CD4-positive, alpha-beta T cell treated with Interleukin-15 for 4 hours (primary cell): ENCODE measurements around the gene PTPRK.

ENCODE experiments used
- DNase-seq: peaks from one replicate; pipeline ENCODE4 v3.0.0-alpha.2; 2020; ENCODE audit warnings: low spot score

PTPRK gene

GRCh38 chr6:128068119-128068479, 452.3 kb downstream of the PTPRK start:
- no peak for DNase-seq

- DNase-seq = no peak
Measured at GRCh38 chr6:128067446-128068118, 452.8 kb downstream of the PTPRK start.

- DNase-seq = no peak
Measured at GRCh38 chr6:128065072-128065471, 455.3 kb downstream of the PTPRK start.

- no peak for DNase-seq
Measured at GRCh38 chr6:128064540-128064895, 455.9 kb downstream of the PTPRK start.

- DNase-seq = no peak
Measured at GRCh38 chr6:128063850-128064539, 456.4 kb downstream of the PTPRK start.

- no peak for DNase-seq
Measured at GRCh38 chr6:128062882-128063603, 457.4 kb downstream of the PTPRK start.

- DNase-seq = no peak
Measured at GRCh38 chr6:128057946-128058345, 462.5 kb downstream of the PTPRK start.

GRCh38 chr6:128057541-128057940, 462.9 kb downstream of the PTPRK start:
- DNase-seq = no peak

GRCh38 chr6:128053109-128053508, 467.3 kb downstream of the PTPRK start:
- no peak for DNase-seq

- no peak for DNase-seq
Measured at GRCh38 chr6:128047989-128048388, 472.4 kb downstream of the PTPRK start.

- no peak for DNase-seq
Measured at GRCh38 chr6:128046033-128046432, 474.4 kb downstream of the PTPRK start.

GRCh38 chr6:128039543-128039942, 480.9 kb downstream of the PTPRK start:
- no peak for DNase-seq

- no peak for DNase-seq
Measured at GRCh38 chr6:128036808-128037570, 483.4 kb downstream of the PTPRK start.

GRCh38 chr6:128033156-128033555, 487.2 kb downstream of the PTPRK start:
- no peak for DNase-seq

- DNase-seq = no peak
Measured at GRCh38 chr6:128032042-128032441, 488.4 kb downstream of the PTPRK start.

GRCh38 chr6:128029826-128030225, 490.6 kb downstream of the PTPRK start:
- DNase-seq = no peak

GRCh38 chr6:128028183-128028582, 492.2 kb downstream of the PTPRK start:
- DNase-seq = no peak

GRCh38 chr6:128025478-128025877, 494.9 kb downstream of the PTPRK start:
- no peak for DNase-seq

GRCh38 chr6:128024969-128025368, 495.4 kb downstream of the PTPRK start:
- DNase-seq = no peak

GRCh38 chr6:128024046-128024445, 496.4 kb downstream of the PTPRK start:
- DNase-seq = no peak

- DNase-seq = no peak
Measured at GRCh38 chr6:128018821-128019220, 501.6 kb downstream of the PTPRK start.

- DNase-seq = no peak
Measured at GRCh38 chr6:128017288-128017687, 503.1 kb downstream of the PTPRK start.

- no peak for DNase-seq
Measured at GRCh38 chr6:128007658-128008057, 512.7 kb downstream of the PTPRK start.
